Activated CD8-positive, alpha-beta memory T cell treated with anti-CD3 and anti-CD28 coated beads, Interleukin-2, amount 50 U/mL, for 1 hour (primary cell): ENCODE measurements around the gene SMYD1.
A peak's percentile ranks its signal among the peaks of the same experiment; 100 is the strongest.

Source experiments
- DNase-seq: peaks from one replicate; pipeline ENCODE4 v3.0.0-alpha.2; 2020; ENCODE audit errors: extremely low read depth

The SMYD1 gene

DNA sequence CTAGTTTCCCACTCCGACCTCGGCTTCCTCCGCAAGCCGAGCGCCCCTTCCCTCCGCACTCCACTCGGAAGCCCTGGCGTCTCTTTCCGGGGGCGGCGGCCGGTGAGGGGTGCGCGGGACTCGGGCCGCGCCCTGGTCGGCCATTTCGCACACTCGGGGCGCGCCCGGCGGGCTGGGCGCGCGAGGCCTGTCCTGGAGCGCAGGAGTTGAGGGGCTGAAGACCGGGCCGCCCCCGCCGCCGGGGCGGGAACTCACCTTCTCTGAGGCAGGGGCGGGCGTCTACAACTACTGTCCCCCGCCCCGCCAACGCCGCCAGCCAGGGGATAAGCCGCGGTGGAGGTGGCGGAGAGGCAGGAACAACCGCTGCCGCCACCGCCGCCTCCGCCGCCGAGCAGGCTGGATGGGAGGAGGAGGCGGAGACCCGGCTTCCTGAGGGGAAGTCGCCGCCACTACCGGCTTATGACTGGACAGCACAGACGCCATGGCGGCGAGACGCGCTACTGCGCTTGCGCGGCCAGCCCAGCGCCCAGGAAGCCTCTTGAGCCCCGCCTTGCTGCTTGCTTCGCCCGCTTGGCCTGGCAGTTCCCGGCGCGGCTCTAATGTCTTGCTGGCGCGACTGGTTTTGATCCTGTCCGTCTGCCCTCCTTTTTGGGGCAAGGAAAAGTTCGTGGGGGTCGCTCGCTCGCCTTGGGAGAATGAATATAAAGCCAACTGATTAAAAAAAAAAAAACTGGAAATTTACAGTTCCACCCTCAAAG is 12.1 kb upstream of the SMYD1 start, which contains the start of gene KRCC1:
TSS of gene KRCC1 (minus strand) at position 413 of the 758 bp plus-strand sequence. CDS start 27,220 bp downstream, outside the sequence.
- DNase-seq: peak; percentile 75

GRCh38 chr2:88057437-88057844 is 10.2 kb upstream of the SMYD1 start:
- DNase-seq: no peak

- DNase-seq: no peak
Measured at GRCh38 chr2:88058191-88058590, 9.4 kb upstream of the SMYD1 start.

GRCh38 chr2:88059979-88060906 is 7.4 kb upstream of the SMYD1 start:
- no peak for DNase-seq

GRCh38 chr2:88060907-88061275 is 6.7 kb upstream of the SMYD1 start:
- DNase-seq: no peak

DNA sequence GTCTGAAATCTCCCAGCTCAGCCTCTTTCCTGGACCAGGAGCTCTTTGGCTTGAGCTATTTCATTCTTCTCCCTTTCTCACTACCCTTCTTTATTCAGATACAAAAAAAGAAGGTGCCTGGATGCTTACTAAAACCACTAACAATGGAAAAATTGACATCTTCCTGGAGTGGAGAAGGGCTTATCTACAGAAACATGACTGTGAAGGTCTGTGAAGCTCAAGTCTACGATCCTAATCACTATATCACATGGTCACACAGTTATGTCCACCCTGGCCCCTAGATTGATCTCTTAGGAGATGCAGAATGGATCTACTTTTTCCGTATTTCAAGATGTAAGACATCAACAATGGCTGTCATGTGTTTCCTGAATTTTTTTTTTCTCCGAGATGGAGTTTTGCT is 6.3 kb upstream of the SMYD1 start:
- DNase-seq: no peak

- DNase-seq: no peak
Measured at GRCh38 chr2:88066543-88066942, 1.1 kb upstream of the SMYD1 start.

- DNase-seq: no peak
Measured at GRCh38 chr2:88067189-88067588, 436 bp upstream of the SMYD1 start.

DNA sequence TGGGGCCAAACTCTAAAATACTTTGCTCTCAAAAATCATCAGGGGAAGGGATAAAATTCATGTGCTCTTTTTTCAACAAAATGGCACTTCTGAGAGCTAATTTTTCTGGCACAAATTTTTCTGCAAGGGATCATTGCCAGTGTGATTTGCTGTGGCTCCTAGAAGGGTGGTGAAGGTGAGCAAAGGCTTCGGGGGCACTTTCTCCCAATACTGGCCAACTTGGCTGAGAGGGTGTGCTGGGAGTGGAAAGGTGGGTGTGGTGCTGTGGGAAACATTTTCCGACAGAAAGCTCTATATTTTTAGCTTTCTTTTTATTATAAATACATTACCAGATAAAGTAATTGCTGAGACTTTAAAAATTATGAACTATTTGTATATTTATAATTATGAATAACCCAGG is 419 bp downstream of the SMYD1 start:
- no peak for DNase-seq

DNA sequence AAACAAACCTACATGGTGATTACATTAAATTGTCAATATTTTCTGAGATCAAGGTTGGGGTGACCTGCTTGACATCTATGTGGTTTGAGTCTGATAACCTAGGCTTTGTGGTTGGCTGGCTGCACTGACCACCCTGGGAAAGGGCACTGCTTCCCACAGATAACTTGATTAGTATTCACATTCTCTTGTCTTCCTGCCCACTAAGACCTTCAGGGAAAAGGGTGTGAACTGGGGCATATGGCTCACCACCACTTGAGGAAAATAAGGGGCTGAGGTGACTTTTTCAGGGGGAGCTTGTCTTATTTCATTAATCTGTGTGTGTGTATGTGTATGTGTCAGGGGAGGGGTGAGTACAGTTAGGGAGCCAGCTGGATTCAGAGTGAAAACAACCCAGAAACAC is 1.5 kb downstream of the SMYD1 start:
- DNase-seq: no peak

DNA sequence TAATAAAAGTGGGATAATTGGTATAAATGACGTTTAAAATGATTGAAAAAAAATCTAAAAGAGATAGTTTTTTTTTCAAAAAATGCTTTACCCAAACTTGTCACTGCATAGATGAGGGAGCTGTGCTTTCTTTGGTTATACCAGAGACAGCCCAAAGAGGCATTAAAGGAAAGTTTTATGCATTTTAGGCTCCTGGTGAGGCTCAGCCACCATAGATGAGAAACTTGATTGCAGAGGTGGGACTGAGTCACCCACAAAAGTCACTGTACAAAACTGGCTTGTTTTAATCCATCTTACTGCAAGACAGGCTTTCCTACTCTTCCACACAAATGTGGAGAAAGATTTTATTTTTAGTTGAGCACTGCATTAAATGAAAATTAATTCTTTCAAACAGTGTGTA is 2.4 kb downstream of the SMYD1 start:
- DNase-seq: no peak

GRCh38 chr2:88071365-88071764 is 3.7 kb downstream of the SMYD1 start:
- DNase-seq: no peak

DNA sequence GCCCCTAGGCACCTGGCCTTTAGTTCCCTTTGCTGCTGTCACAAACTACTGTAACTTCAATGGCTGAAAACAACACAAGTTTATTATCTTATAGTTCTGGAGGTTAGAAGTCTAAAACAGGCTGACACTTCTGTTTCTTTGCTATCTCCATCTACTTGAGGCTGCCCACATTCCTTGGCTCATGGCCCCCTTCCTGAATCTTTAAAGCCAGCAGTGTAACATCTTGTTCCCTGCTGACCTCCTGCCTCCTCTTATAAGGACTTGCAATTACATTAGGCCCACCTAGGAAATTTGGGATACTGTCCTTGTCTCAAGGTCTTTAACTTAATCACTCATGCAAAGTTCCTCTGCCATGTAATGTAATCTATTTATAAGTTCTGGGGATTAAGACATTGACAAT is 6.5 kb downstream of the SMYD1 start:
- no peak for DNase-seq

- no peak for DNase-seq
Measured at GRCh38 chr2:88074854-88075292, 7.2 kb downstream of the SMYD1 start.

GRCh38 chr2:88077080-88077479 is 9.5 kb downstream of the SMYD1 start:
- no peak for DNase-seq

DNA sequence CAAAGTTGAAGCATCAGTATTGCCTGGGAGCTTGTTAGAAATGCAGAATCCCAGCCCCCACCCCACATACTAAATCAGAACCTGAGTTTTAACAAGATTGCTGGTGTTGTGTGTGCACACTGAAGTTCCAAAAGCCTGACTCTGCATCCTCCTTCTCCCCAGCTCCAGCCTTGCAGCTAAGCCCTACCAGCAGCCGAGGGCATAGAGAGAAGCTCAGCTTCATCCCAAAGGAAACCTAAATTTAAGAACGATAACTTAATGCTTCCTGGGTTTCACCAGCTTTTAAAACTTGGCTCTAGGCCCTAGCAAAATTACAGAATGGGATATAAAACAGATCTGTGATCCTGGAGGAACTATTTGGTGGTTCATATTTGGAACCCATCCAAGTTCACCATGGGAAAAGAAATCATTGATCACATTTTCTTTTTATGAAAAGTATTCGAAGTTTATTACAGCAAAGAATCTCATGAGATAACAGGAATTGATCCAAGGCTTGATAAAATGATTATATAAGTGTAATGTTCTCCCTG is 11.1 kb downstream of the SMYD1 start:
- DNase-seq: no peak

GRCh38 chr2:88080545-88080944 is 12.9 kb downstream of the SMYD1 start:
- no peak for DNase-seq

DNA sequence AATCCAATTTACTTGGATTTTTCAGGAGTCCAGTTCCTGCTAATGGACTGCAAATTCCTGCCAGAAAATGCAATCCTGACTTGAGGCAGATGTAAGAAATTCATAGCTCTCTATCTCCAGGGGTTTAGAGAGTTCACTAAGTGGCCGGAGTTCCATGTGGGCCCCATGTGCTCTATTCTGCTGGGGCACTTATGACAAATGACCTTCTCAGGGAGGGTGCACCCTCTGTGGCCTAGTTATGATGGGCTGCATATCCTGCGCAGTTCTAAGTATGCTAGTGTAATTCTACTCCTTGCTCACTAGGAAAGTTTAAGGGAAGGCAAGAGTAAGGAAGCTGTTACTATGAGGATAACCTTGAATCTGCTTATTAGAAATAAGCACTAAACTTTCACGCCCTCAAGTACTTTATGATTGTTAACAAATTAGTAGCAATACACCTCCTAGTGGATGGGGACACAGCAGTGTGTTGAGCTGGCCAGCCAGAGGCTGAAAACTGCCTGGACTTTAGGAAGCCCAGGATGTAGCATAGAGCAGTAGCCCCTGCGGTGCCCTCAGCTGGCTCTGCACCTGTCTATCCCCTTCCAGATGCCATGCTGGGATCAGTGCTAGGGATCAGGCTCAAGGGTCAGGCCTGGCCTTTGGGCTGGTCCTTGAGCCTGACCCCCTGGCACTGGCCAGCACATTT is 14.4 kb downstream of the SMYD1 start:
- no peak for DNase-seq

DNA sequence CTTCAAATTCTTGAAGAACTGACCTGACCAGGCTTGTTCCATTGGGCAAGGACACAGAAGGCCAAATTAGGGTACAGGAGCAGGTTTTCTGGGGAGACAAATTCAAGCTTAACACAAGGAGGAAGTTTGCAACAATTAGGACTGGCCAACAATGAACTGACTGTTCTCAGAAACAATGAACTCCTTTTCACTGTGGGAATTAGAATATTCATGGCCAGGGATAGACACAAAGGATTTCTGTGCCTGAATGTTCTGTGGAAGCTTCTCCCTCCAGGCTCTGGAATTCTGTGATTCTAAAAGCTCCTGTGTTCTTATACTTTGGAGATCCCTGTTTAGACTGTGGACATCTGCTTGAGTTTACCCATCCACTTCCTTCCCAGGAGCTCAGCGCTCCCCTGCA is 15.2 kb downstream of the SMYD1 start:
- DNase-seq: no peak

GRCh38 chr2:88085099-88085498 is 17.5 kb downstream of the SMYD1 start:
- no peak for DNase-seq

GRCh38 chr2:88085602-88086001 is 18.0 kb downstream of the SMYD1 start:
- DNase-seq: no peak

GRCh38 chr2:88086401-88086800 is 18.8 kb downstream of the SMYD1 start:
- no peak for DNase-seq
